Neutrophil (primary cell): Measurements from ENCODE around the gene CCDC70.

Source experiments
- H3K27ac ChIP-seq: fragments of 200-600 bp; sonication (generic); 2 replicates; pipeline ENCODE4 v1.5.1; 2016; ENCODE audit warnings: mild to moderate bottlenecking, moderate library complexity
- H3K27me3 ChIP-seq: fragments of 200-600 bp; sonication (generic); 2 replicates; pipeline ENCODE4 v1.6.0; 2016; ENCODE audit warnings: mild to moderate bottlenecking
- H3K36me3 ChIP-seq: fragments of 200-600 bp; sonication (generic); 2 replicates; pipeline ENCODE4 v1.5.1; 2017
- H3K4me1 ChIP-seq, 2 experiments: fragments of 200-600 bp in 1 of 2; sonication (generic) in 1 of 2; 1 replicate in 1 of 2; 2 replicates in 1 of 2; pipeline versions ENCODE4 v1.5.1 to v1.6.1; 2013 to 2016; ENCODE audit warnings: low read depth in 1 of 2, low read length in 1 of 2, mild to moderate bottlenecking in 1 of 2, moderate library complexity in 1 of 2; ENCODE audit not compliant: control insufficient read depth in 1 of 2, insufficient read depth in 1 of 2
- H3K4me3 ChIP-seq, 2 experiments: fragments of 200-600 bp in 1 of 2; sonication (generic) in 1 of 2; 1 replicate in 1 of 2; 2 replicates in 1 of 2; pipeline ENCODE4 v1.5.1; 2013 to 2016; ENCODE audit warnings: low read depth in 1 of 2, low read length in 1 of 2, mild to moderate bottlenecking in 1 of 2, moderate library complexity in 1 of 2
- H3K9me3 ChIP-seq: fragments of 200-600 bp; sonication (generic); 2 replicates; pipeline ENCODE4 v1.5.1; 2016
- CTCF ChIP-seq: fragments of 200-600 bp; sonication (generic); IDR thresholded peaks from 2 replicates; pipeline ENCODE4 v1.5.1; 2016; ENCODE audit warnings: antibody characterized with exemption

CCDC70 gene

GRCh38 chr13:51861723-51862300 is at the start of gene CCDC70:
Gene CCDC70, plus strand, starts transcription at chr13:51861969. Its CDS starts 3,443 bp downstream, at chr13:51865412.
- H3K9me3 ChIP-seq: no peaks in the 10 kb centered on the region
- TF ChIP-seq CTCF: no peak
- H3K4me3 ChIP-seq: no peak within 1 kb of the TSS
- no peaks in the 10 kb centered on the region for H3K27me3 ChIP-seq
- H3K4me1 ChIP-seq: no peaks in the 10 kb centered on the region
- H3K36me3 ChIP-seq: no peaks in the 10 kb centered on the region
- no peak within 1 kb of the TSS for H3K27ac ChIP-seq

- Histone ChIP-seq H3K4me1 (peaks cover 65 to 75% of the 10 kb centered on the region in 2 experiments), H3K9me3 (no peaks in the 10 kb centered on the region), H3K36me3 (peaks cover 9% of the 10 kb centered on the region), H3K27me3 (no peaks in the 10 kb centered on the region), H3K27ac (peak overlapping the region; percentile 62), H3K4me3 (no peak overlapping the region)
- TF ChIP-seq CTCF: no peak
These were observed 47.7 kb upstream of the CCDC70 start for GRCh38 chr13:51814071-51814470.

GRCh38 chr13:51814825-51815650 is 46.7 kb upstream of the CCDC70 start:
- H3K4me1 ChIP-seq: peaks cover 70 to 76% of the 10 kb centered on the region in 2 experiments
- H3K9me3 ChIP-seq: no peaks in the 10 kb centered on the region
- H3K27ac ChIP-seq: peak overlapping the region; percentile 62
- H3K4me3 ChIP-seq: peak overlapping the region; percentile 13 to 38
- no peaks in the 10 kb centered on the region for H3K27me3 ChIP-seq
- peaks cover 9% of the 10 kb centered on the region for H3K36me3 ChIP-seq
- TF ChIP-seq CTCF: peak; percentile 91

DNA sequence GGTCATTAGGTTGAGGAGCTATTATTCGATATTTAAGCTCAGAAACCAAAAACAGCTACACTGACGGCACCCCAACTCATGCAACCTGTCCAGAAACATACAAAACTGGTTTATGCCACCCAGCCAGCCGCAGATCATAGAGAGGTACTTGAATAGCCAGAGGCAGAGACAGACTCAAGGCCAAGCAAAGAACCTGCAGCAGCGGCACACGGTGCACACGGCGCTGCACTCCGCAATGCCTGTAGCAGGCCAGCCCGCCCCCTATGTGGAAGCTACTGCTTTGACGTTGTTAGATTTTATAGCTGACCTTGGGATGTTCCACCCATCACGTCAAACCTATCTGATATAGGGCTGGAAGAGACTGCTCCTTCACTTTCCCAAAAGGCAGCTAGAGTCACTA is 45.9 kb upstream of the CCDC70 start:
- no peak for TF ChIP-seq CTCF
- Histone ChIP-seq H3K4me3 (no peak overlapping the region), H3K4me1 (peaks cover 78 to 84% of the 10 kb centered on the region in 2 experiments), H3K27ac (peak overlapping the region; percentile 62), H3K36me3 (peaks cover 9% of the 10 kb centered on the region), H3K9me3 (no peaks in the 10 kb centered on the region), H3K27me3 (no peaks in the 10 kb centered on the region)

- Histone ChIP-seq H3K9me3 (no peaks in the 10 kb centered on the region), H3K27ac (peak overlapping the region; percentile 62), H3K27me3 (no peaks in the 10 kb centered on the region), H3K4me1 (peaks cover 87 to 93% of the 10 kb centered on the region in 2 experiments), H3K36me3 (peaks cover 6% of the 10 kb centered on the region), H3K4me3 (no peak overlapping the region)
- TF ChIP-seq CTCF: no peak
These were observed 45.0 kb upstream of the CCDC70 start for GRCh38 chr13:51816604-51817249.
